GM23338 (cell line): ENCODE measurements around the gene NDUFV1. TPM values are rescaled to one million over a fixed set of nuclear protein-coding genes. Genes with fewer than 3 reads are reported as not detected.
"Not testable (repeated sequence)": the region's sequence is repeated elsewhere in the genome, so short reads cannot be mapped to it uniquely, and the experiment has no call there.

ENCODE experiments used
- ATAC-seq: fragments of 200-7000 bp; cut with Tn5 transposase; 3 replicates; pipeline ENCODE4 v1.9.1; 2020
- DNase-seq: peaks from one replicate; pipeline ENCODE4 v3.0.0-alpha.2; 2015; ENCODE audit warnings: low spot score
- H2AFZ ChIP-seq: fragments of 200-600 bp; sonication (generic); 2 replicates; pipeline ENCODE4 v1.8.0; 2016; ENCODE audit warnings: antibody characterized with exemption, mild to moderate bottlenecking, moderate library complexity
- H3F3A ChIP-seq: fragments of 200-600 bp; sonication (generic); replicated peaks from 2 replicates; pipeline ENCODE4 v1.8.0; 2017; ENCODE audit warnings: antibody characterized with exemption, mixed run types, low read depth
- H3K27ac ChIP-seq: fragments of 200-600 bp; sonication (generic); 2 replicates; pipeline ENCODE4 v1.6.1; 2016; ENCODE audit warnings: low read depth
- H3K27me3 ChIP-seq: fragments of 200-600 bp; sonication (generic); 2 replicates; pipeline ENCODE4 v1.8.0; 2016; ENCODE audit warnings: mild to moderate bottlenecking, mixed run types, moderate library complexity; ENCODE audit not compliant: insufficient read depth
- H3K36me3 ChIP-seq: fragments of 200-600 bp; sonication (generic); 2 replicates; pipeline ENCODE4 v1.8.0; 2016; ENCODE audit warnings: mild to moderate bottlenecking; ENCODE audit not compliant: insufficient read depth
- H3K4me1 ChIP-seq: fragments of 200-600 bp; sonication (generic); 2 replicates; pipeline ENCODE4 v1.8.0; 2016; ENCODE audit warnings: mild to moderate bottlenecking, moderate library complexity; ENCODE audit not compliant: insufficient read depth
- H3K4me2 ChIP-seq: fragments of 200-600 bp; sonication (generic); 2 replicates; pipeline ENCODE4 v1.7.1; 2017; ENCODE audit warnings: mixed run types
- H3K4me3 ChIP-seq: fragments of 200-600 bp; sonication (generic); 2 replicates; pipeline ENCODE4 v1.6.1; 2016; ENCODE audit warnings: mixed run types
- H3K79me2 ChIP-seq: fragments of 200-600 bp; sonication (generic); replicated peaks from 2 replicates; pipeline ENCODE4 v1.8.0; 2017; ENCODE audit warnings: mild to moderate bottlenecking; ENCODE audit not compliant: insufficient read depth
- H3K9me2 ChIP-seq: fragments of 200-600 bp; sonication (generic); 2 replicates; pipeline ENCODE4 v1.8.0; 2017; ENCODE audit not compliant: insufficient read depth
- H4K20me1 ChIP-seq: fragments of 200-600 bp; sonication (generic); replicated peaks from 2 replicates; pipeline ENCODE4 v1.8.0; 2017; ENCODE audit warnings: mild to moderate bottlenecking; ENCODE audit not compliant: insufficient read depth
- H3K27ac Mint-ChIP-seq: 2 replicates; pipeline ENCODE4 v1.8.0; 2020; ENCODE audit warnings: inconsistent platforms, mild to moderate bottlenecking, moderate library complexity, mixed read lengths
- H3K27me3 Mint-ChIP-seq: 3 replicates; pipeline ENCODE4 v1.8.0; 2022; ENCODE audit warnings: low read depth, mild to moderate bottlenecking, moderate library complexity, mixed read lengths, inconsistent platforms; ENCODE audit not compliant: insufficient read depth, poor library complexity
- H3K36me3 Mint-ChIP-seq: 3 replicates; pipeline ENCODE4 v1.8.0; 2021; ENCODE audit warnings: low read depth, mild to moderate bottlenecking, inconsistent platforms, moderate library complexity, mixed read lengths
- H3K4me1 Mint-ChIP-seq: 3 replicates; pipeline ENCODE4 v1.8.0; 2020; ENCODE audit warnings: mild to moderate bottlenecking, inconsistent platforms, mixed read lengths
- H3K4me3 Mint-ChIP-seq: 3 replicates; pipeline ENCODE4 v1.8.0; 2021; ENCODE audit warnings: moderate library complexity, mild to moderate bottlenecking, inconsistent platforms, mixed read lengths
- H3K9me3 Mint-ChIP-seq: 3 replicates; pipeline ENCODE4 v1.8.0; 2020; ENCODE audit warnings: moderate library complexity, mild to moderate bottlenecking, inconsistent platforms, mixed read lengths
- CREB1 ChIP-seq: fragments of 250-450 bp; sonication (Bioruptor Pico); IDR thresholded peaks from 2 replicates; pipeline ENCODE4 v1.5.0; 2020; ENCODE audit warnings: low read depth, mild to moderate bottlenecking, moderate library complexity
- JUNB ChIP-seq: IDR thresholded peaks from one replicate; pipeline ENCODE4 v1.6.1; 2016; ENCODE audit warnings: antibody characterized with exemption; ENCODE audit not compliant: unreplicated experiment
- POLR2AphosphoS5 ChIP-seq: IDR thresholded peaks from 2 replicates; pipeline ENCODE4 v1.6.1; 2016; ENCODE audit warnings: antibody characterized with exemption, low read depth
- STAT1 ChIP-seq: IDR thresholded peaks from one replicate; pipeline ENCODE4 v1.6.1; 2016; ENCODE audit warnings: antibody characterized with exemption; ENCODE audit not compliant: unreplicated experiment
- ZNF331 ChIP-seq: fragments of 250-450 bp; sonication (Bioruptor Pico); IDR thresholded peaks from 2 replicates; pipeline ENCODE4 v1.5.0; 2020; ENCODE audit warnings: low read depth, mild to moderate bottlenecking, moderate library complexity
- polyA plus RNA-seq: library from polyadenylated mRNA; unstranded; fragments of >200 nt; fragmentation: Nextera tagmentation; extraction: Ambion mirVana; gene quantifications from 2 replicates; pipeline ENCODE4 v1.2.1, GENCODE V29; 2016
- total RNA-seq: library from RNA; depleted of rRNA; stranded (reverse); fragments of >200 nt; shearing (Covaris generic); gene quantifications from 2 replicates; pipeline ENCODE4 v1.2.3, GENCODE V29; 2014
- TF ChIP-seq, protein P1 (sequence below), 2 experiments: fragments of 200-600 bp in 1 of 2; sonication (generic) in 1 of 2; conservative IDR thresholded peaks; 2 replicates each; pipeline versions ENCODE4 v1.5.1 to v1.6.1; 2016 to 2017; ENCODE audit warnings: antibody characterized with exemption in 2 of 2, low read depth in 2 of 2, mild to moderate bottlenecking in 2 of 2, moderate library complexity in 1 of 2
- TF ChIP-seq, protein P2 (sequence below): IDR thresholded peaks from one replicate; pipeline ENCODE4 v1.6.1; 2018; ENCODE audit warnings: antibody characterized with exemption; ENCODE audit not compliant: unreplicated experiment
- TF ChIP-seq, protein P3 (sequence below): IDR thresholded peaks from 2 replicates; pipeline ENCODE4 v1.6.1; 2016; ENCODE audit warnings: antibody characterized with exemption

The NDUFV1 gene
- total and polyA plus RNA-seq, 2 experiments from 2014 or later: 104 to 241 TPM

DNA sequence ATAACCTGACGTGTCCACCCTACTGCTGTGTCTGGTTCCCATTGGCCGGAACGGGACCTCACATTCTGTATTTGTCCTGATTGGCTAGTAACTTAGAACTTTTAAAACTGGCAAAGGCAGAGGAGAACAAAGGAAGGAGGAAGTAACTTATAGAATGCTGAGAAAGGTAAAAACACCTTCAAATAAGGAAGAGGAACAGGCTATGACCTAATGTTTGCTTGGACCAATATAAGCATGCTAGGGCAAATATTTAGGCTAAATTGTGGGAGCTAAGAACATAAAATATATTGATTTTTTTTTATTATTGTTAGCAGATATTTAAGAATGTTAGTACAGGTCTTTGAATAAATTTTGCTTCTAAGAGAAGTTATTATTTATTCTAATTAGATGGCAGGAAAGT, 30.7 kb downstream of the NDUFV1 start:
- H3K27me3 Mint-ChIP-seq: peaks cover 18% of the 10 kb centered on the region
- not testable (repeated sequence) for H3K27ac Mint-ChIP-seq, H3K4me3 Mint-ChIP-seq

DNA sequence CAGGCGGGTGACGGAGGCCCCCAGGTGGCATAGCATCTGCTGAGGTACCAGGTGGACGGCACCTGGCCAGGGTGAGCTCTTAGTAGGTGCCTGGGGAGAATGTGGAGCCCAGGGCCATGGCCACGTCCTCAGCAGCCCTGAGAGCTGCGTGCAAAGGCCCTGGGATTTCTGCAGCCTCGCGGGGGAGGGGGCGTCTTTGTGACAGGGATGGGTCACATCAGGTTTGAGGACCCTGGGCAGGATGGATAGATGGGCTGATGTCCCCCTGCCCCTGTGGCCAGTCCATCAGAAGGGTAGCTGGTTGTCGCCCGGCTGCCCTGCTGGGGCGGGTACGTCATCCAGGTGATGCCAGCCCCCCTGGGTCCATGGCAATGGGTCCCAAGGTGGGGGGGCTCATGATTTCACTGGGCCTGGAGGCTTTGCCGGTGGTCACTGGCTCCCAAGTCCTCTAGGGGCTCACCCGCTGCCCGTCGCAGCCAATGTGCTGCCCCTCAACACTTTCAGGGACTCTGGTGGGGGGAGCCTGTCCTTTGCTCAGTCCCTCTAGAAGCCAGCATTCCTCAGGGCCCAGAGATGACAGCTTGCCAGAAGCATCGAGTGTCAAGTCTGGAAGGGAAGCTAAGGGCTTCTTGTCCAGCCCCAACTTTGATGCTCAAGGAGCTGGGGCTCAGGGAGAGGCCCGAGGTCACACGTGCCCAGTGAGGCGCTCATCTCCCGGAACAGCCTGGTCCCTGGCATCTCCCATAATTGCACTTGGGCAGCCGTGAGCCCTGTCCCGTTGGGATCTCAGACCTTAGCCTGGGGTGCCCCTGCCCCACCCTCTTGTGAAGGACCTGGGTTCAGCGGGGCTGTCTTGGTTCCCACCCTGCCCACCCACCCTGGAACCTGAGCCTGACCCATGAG, 32.0 kb downstream of the NDUFV1 start:
- Histone ChIP-seq H4K20me1 (no peaks in the 10 kb centered on the region), H3K4me3 (no peak overlapping the region), H2AFZ (no peak overlapping the region), H3F3A (no peaks in the 10 kb centered on the region), H3K36me3 (no peaks in the 10 kb centered on the region), H3K27ac (no peak overlapping the region), H3K4me2 (no peak overlapping the region), H3K79me2 (no peaks in the 10 kb centered on the region), H3K27me3 (peaks cover 8% of the 10 kb centered on the region), H3K4me1 (no peaks in the 10 kb centered on the region), H3K9me2 (no peaks in the 10 kb centered on the region)
- Mint-ChIP-seq H3K9me3 (no peaks in the 10 kb centered on the region; the same call in 2 of the 3 replicates), H3K27ac (no peak overlapping the region), H3K4me1 (0 out of 3 replicates have a peak, but pooled peaks cover 5% of the 10 kb centered on the region), H3K27me3 (peaks cover 16% of the 10 kb centered on the region), H3K4me3 (no peak overlapping the region), H3K36me3 (no peaks in the 10 kb centered on the region; the same call in 2 of the 3 replicates)
- DNase-seq: no peak
- ATAC-seq: no peak
- TF ChIP-seq, protein P1, sequence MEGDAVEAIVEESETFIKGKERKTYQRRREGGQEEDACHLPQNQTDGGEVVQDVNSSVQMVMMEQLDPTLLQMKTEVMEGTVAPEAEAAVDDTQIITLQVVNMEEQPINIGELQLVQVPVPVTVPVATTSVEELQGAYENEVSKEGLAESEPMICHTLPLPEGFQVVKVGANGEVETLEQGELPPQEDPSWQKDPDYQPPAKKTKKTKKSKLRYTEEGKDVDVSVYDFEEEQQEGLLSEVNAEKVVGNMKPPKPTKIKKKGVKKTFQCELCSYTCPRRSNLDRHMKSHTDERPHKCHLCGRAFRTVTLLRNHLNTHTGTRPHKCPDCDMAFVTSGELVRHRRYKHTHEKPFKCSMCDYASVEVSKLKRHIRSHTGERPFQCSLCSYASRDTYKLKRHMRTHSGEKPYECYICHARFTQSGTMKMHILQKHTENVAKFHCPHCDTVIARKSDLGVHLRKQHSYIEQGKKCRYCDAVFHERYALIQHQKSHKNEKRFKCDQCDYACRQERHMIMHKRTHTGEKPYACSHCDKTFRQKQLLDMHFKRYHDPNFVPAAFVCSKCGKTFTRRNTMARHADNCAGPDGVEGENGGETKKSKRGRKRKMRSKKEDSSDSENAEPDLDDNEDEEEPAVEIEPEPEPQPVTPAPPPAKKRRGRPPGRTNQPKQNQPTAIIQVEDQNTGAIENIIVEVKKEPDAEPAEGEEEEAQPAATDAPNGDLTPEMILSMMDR (conservative IDR thresholded peaks at IDR 0.05; ENCODE audit: low read depth in 2 of 2): no peak
- TF ChIP-seq, protein P2, sequence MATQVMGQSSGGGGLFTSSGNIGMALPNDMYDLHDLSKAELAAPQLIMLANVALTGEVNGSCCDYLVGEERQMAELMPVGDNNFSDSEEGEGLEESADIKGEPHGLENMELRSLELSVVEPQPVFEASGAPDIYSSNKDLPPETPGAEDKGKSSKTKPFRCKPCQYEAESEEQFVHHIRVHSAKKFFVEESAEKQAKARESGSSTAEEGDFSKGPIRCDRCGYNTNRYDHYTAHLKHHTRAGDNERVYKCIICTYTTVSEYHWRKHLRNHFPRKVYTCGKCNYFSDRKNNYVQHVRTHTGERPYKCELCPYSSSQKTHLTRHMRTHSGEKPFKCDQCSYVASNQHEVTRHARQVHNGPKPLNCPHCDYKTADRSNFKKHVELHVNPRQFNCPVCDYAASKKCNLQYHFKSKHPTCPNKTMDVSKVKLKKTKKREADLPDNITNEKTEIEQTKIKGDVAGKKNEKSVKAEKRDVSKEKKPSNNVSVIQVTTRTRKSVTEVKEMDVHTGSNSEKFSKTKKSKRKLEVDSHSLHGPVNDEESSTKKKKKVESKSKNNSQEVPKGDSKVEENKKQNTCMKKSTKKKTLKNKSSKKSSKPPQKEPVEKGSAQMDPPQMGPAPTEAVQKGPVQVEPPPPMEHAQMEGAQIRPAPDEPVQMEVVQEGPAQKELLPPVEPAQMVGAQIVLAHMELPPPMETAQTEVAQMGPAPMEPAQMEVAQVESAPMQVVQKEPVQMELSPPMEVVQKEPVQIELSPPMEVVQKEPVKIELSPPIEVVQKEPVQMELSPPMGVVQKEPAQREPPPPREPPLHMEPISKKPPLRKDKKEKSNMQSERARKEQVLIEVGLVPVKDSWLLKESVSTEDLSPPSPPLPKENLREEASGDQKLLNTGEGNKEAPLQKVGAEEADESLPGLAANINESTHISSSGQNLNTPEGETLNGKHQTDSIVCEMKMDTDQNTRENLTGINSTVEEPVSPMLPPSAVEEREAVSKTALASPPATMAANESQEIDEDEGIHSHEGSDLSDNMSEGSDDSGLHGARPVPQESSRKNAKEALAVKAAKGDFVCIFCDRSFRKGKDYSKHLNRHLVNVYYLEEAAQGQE: no peak
- TF ChIP-seq ZNF331 (CRISPR knock-in tag): no peak
- no peak for TF ChIP-seq POLR2AphosphoS5
- no peak for TF ChIP-seq STAT1
- TF ChIP-seq JUNB: no peak
- TF ChIP-seq, protein P3, sequence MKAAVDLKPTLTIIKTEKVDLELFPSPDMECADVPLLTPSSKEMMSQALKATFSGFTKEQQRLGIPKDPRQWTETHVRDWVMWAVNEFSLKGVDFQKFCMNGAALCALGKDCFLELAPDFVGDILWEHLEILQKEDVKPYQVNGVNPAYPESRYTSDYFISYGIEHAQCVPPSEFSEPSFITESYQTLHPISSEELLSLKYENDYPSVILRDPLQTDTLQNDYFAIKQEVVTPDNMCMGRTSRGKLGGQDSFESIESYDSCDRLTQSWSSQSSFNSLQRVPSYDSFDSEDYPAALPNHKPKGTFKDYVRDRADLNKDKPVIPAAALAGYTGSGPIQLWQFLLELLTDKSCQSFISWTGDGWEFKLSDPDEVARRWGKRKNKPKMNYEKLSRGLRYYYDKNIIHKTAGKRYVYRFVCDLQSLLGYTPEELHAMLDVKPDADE: no peak
- no peak for TF ChIP-seq CREB1 (CRISPR knock-in tag)

More for the DNA sequence above, 30.7 kb downstream of the NDUFV1 start:
- not testable (repeated sequence) for H3K4me3 ChIP-seq, H3K36me3 ChIP-seq, DNase-seq, H3K9me3 Mint-ChIP-seq, H3K9me2 ChIP-seq, H3K27ac ChIP-seq, H3K79me2 ChIP-seq, H4K20me1 ChIP-seq, H3K4me1 ChIP-seq, H3K4me2 ChIP-seq, H3F3A ChIP-seq, H2AFZ ChIP-seq, H3K36me3 Mint-ChIP-seq, ATAC-seq, H3K4me1 Mint-ChIP-seq, H3K27me3 ChIP-seq
